HEK293T (cell line): ENCODE measurements around the gene NR6A1.

ENCODE experiments used
- FOXM1 ChIP-seq: fragments of 450-650 bp; IDR thresholded peaks from 2 replicates; pipeline ENCODE4 v1.6.1; 2017; ENCODE audit warnings: mild to moderate bottlenecking, borderline replicate concordance
- SUZ12 ChIP-seq: fragments of 450-650 bp; IDR thresholded peaks from 2 replicates; pipeline ENCODE4 v1.6.1; 2016; ENCODE audit warnings: mild to moderate bottlenecking

DNA sequence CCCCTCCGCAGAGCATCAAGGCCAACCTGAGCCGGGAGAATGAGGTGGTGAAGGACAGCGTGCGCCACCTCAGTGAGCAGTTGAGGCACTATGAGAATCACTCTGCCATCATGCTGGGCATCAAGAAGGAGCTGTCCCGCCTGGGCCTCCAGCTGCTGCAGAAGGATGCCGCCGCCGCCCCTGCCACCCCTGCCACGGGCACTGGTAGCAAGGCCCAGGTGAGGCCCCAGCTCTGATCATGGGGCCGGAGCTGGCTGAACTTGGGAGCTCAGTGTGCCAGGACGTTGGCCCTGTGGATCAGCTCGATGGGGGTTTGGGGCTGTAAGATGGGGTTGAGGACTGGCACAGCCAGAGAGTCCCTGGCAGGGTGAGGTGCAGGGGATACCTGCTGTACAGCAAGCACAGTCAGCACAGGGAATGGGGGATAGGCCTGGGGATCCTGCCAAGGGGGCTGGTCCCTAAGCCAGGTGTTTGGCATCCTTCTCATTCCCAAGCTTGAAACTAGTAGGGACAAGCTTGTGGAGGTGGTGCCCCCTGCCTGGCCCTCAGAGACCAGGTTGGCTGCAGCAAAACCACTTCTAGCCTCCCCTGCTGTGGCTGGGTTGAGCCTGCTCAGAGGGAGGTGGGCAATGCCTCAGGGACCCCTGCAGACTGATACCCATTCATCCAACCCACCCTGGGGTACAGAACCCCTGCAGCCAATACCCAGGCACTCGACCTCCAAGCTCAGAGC, 28.3 kb upstream of the NR6A1 start:
- TF ChIP-seq FOXM1: no peak
- no peak for TF ChIP-seq SUZ12
